DMS 273 (cell line): Measurements from ENCODE around the gene NRTN.
"Not testable (repeated sequence)": the region's sequence is repeated elsewhere in the genome, so short reads cannot be mapped to it uniquely, and the experiment has no call there.

Experiments used
- DNase-seq: peaks from one replicate; lab custom pipeline; 2025; ENCODE audit not compliant: unreplicated experiment; lab: John Stamatoyannopoulos, UW

The NRTN gene

GRCh38 chr19:5832527-5833216 lies 27.8 kb downstream of the NRTN start:
- no peak for DNase-seq

GRCh38 chr19:5837761-5838352 lies 33.0 kb downstream of the NRTN start:
- no peak for DNase-seq

DNA sequence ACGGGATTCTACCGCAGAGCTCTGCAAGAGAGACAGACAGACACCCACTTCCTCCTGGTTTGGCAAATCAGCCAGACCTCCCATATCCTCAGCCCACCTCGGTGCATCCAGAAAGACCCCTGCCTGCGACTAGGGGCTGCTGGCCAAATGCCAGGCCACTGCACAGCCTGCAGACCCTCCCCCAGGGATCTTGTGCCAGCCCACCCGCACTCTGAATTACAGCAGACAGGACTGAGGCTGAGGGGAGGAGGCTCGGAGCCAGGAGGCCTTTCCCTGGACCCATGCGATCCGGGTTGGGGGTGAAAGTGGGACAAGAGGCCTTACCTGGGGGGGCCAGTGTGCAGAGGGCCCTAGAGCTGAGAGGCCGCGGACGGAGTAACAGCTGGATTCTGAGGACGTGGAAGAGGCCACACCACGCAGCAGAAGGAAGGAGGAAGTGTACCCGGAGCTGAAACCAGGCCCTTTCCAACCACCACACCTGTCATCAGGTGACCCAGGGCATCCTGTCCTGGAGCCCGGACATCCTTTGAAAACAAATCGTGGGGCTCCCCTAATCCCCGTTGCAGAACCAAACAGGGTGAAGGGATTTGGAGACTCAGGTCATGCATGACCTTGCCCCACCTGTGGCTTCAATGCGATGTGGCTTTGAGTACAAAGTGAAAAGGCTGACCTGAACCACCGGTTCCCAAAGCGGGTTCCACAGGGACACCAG lies 33.6 kb downstream of the NRTN start:
- no peak for DNase-seq

DNA sequence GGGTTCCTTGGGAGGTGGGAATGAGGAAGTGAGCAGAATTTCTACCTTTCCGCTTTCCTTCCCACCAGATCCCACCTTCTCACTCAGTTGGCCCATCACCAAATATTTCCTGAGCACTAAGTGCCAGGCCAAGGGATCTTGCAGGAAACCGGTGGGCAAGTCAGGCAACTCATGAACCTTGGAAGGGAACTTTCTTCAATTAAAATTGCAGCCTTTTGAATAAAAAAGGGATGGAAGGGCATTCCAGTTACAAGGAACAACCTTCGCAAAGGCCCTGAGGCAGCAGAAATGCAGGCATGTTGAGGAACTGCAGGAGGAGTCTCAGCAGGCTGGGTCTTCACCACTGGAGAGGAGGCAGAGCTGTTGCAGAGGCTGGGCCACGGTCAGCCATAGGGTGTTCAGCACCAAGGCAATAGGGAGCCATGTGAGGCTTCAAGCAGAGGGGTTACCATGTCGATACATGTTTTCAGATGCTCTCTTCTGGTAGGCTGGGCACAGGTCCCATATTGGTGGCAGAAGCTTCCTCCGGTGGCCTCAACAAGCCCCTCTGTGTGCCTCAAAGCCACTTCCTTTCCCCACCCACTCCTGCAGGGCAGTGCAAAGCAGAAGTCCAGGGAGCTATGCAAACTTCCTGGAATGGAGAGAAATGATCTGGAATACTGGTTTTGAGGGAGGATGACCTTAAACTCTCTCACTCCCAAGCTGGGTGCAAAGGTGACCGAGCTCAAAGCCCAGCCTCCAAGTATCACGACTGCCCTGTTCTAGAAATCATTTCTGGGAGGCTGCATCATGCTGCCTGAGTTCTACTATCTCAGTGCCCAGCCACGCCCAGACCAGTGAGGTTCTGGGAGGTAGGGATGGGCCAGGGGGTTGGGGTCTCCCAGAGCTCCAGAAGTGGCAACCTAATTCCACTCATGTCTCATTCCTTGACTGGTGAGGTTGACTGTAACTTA lies 34.5 kb downstream of the NRTN start, which contains the start of gene FUT6:
TSS of gene FUT6 (minus strand) at position 638 of the 953 bp plus-strand sequence. CDS start 7,135 bp downstream, outside the sequence.
- DNase-seq, result no peak

- not testable (repeated sequence) for DNase-seq
These were observed 36.9 kb downstream of the NRTN start for GRCh38 chr19:5841735-5842111.

DNA sequence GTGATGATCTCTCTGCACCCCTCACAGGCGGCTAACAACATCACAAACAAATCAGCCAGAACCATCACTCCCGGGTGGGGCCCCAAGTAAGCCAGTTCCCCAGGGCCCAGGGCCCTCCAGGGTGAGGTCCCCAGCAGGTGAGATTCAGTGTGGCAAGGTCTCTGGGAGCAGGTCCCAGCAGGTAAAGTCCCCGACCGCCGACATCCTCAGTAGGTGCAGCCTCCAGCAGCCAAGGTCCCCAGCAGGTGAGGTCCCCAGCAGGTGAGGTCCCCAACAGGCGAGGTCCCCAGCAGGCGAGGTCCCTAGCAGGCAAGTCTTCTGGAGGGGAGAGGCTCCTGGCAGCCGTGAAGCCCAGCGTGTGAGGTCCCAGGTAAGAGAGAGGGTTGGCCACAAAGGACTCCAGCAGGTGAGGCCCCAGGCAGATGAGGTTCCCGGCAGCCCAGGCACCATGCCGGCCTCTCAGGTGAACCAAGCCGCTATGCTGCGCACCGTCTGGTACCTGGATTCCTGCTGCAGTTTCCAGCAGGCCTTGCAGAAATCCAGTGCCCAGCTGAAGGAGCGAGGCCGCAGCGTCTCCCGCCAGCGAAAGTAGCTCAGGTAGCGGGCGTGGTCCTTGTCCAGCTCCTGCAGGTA lies 38.5 kb downstream of the NRTN start:
- DNase-seq, result no peak

DNA sequence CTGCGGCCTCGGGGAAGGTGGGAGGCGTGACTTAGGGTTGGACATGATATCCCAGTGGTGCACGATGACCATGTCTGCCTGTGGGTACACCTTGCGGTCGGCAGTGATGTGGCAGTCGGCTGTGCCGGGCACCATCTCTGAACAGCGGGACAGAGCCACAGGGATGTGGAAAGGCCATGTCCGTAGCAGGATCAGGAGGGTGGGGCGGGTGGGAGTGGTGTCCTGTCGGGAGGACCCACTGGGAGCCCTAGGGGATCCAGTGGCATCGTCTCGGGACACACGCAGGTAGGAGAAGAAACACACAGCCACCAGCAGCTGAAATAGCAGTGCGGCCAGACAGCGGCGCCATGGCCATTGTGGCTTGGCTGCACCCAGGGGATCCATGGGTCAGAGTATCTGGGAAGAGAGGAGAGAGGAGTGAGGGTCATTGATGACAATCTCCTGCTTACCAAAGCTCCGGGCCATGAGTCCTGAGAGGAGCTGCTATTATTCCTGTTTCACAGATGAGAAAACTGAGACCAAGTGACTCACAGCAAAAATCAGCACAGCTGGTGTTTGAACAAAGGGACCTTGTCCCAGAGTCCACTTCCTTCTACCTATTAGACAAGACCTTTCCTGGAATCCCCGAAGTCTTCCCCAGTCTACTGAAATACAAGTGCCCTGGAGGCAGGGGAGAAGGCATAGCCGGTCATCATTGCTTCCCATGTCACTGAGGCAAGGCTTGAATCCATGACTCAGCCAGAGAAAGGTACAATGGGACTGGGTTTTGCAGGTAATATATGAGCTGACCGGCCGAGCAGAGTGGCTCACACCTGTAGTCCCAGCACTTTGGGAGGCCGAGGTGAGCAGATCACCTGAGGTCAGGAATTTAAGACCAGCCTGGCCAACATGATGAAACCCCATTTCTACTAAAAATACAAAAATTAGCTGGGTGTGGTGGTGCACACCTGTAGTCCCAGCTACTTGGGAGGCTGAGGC lies 39.9 kb downstream of the NRTN start:
- DNase-seq, result no peak

GRCh38 chr19:5847846-5848245 lies 43.0 kb downstream of the NRTN start:
- DNase-seq, result not testable (repeated sequence)

DNA sequence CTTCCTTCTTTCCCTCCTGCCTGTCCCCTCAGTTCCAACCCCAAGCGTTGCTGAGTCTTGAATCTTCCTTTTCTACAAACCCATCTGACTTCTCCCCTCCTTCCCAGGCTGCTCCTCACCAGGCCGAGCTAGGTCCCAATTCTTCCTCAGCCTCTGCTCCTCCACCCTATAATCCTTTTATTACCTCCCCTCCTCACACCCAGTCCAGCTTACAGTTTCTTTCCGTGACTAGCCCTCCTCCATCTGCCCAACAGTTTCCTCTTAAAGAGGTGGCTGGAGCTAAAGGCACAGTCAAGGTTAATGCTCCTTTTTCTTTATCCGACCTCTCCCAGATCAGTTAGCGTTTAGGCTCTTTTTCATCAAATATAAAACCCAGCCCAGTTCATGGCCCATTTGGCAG lies 43.8 kb downstream of the NRTN start:
- DNase-seq, result not testable (repeated sequence)

- no peak for DNase-seq
These were observed 45.3 kb downstream of the NRTN start for GRCh38 chr19:5850189-5850588.

DNA sequence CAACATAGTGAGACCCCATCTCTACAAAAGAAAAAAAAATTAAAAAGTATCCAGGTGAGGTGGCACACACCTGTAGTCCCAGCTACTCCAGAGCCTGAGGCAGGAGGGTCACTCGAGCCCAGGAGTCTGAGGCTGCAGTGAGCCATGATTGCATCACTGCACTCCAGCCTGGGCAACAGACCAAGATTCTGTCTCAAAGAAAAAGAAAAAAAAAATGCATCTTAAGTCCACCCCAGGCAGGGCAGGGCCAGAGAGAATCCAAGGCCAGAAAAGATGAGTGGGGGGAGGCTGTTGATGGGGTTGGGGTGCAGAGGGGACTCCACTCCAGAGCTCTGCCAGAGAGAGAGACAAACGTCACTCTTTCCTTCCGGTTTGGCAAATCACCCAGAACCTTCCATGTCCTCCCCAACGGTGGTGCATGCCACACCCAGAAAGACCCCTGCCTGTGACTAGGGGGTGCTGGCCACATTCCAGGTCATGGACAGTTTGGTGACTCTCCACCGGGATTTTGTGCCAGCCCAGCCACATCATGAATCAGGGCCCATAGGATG lies 46.0 kb downstream of the NRTN start:
- DNase-seq, result no peak

- no peak for DNase-seq
These were observed 46.4 kb downstream of the NRTN start, which contains the start of gene FUT3 for GRCh38 chr19:5851302-5851701. Gene FUT3, minus strand, starts transcription at chr19:5851449.

DNA sequence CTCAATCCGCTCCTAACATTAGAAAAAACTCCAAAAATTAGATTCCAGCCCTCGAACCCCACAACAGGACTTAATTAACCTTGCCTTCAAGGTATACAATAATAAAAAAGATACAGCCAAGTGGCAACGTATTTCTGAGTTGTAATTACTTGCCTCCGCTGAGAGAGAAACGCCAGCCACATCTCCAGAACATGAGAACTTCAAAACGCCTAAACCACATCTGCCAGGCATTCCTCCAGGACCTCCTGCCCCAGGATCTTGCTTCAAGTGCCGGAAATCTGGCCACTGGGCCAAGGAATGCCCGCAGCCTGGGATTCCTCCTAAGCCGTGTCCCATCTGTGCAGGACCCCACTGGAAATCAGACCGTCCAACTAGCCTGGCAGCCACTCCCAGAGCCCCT lies 49.3 kb downstream of the NRTN start:
- not testable (repeated sequence) for DNase-seq

DNA sequence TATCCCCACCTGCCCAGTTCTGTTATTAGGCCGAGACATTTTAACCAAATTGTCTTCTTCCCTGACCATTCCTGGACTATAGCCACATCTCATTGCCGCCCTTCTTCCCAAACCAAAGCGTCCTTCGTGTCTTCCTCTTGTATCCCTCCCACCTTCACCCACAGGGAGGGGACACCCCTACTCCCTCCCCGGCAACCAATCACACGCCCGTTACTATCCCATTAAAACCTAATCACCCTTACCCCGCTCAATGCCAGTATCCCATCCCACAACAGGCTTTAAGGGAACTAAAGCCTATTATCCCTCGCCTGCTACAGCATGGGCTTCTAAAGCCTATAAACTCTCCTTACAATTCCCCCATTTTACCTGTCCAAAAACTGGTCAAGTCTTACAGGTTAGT lies 50.3 kb downstream of the NRTN start:
- DNase-seq, result not testable (repeated sequence)

DNA sequence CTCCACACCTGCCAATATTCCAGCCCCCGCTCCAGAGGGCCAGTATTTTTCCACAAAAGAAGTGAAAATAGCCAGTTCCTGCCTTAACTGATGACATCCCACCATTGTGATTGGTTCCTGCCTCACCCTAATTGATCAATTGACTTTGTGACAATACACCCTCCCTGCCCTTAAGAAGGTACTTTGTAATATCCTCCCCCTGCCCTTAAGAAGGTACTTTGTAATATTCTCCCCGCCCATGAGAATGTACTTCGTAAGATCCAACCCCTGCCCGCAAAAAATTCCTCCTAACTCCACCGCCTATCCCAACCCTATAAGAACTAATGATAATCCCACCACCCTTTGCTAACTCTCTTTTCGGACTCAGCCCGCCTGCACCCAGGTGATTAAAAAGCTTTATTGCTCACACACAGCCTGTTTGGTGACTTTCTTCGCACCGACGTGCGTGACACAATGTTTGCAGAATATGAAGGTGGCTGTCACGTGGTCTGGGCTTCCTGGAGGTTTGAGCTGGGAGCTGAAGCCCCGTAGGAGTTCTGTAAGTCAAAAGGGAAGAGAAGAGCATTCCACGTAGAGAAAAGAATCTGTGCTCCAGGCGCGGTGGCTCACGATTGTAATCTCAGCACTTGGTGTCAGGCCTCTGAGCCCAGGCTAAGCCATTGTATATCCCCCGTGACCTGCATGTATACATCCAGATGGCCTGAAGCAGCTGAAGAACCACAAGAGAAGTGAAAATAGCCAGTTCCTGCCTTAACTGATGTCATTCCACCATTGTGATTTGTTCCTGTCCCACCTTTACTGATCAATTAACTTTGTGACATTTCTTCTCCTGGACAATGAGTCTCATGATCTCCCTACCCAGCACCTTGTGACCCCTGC lies 52.6 kb downstream of the NRTN start:
- DNase-seq, result no peak

DNA sequence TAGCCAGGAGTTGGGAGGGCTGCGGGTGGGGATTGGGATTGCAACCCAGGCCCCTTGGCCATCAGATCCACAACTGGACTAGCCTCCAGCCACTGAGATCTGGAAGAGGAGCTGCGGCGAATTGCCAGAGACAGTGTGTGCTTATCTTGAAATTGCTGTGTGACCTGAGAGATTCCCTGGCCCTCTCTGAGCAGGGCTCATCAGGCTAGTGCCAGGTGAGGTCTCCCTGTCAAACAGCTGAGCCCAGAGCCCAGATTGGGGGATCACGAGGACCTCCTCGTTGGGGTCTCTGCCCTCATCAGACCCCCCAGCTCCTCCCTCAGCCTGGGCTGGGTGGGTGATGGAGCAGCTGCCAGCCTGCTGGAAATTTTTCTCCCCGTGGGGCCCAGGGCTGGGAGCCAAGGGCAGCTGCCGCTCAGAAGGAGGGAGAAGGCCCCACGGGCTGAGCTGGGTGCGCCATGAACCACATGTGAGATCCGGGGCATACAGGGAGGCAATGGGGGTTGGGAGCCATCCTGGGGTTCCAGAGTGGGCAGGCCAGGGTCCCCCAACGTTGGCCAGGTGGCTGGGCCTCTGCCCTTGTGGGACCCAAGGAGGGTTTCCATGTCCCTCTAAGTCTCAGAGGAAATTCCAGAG lies 58.3 kb downstream of the NRTN start:
- DNase-seq, result no peak

GRCh38 chr19:5864013-5864720 lies 59.3 kb downstream of the NRTN start:
- no peak for DNase-seq
